Trophoblast cell (in vitro differentiated cells and primary cell): ENCODE data around the gene NT5DC3.

Experiments used
- DNase-seq, 2 donors: peaks; one replicate each; pipeline ENCODE4 v3.0.0-alpha.2; 2016
- H2AFZ ChIP-seq: 2 replicates; pipeline ENCODE4 v1.6.1; 2013; ENCODE audit warnings: low read length, moderate library complexity, mild to moderate bottlenecking; ENCODE audit not compliant: insufficient read depth, poor library complexity
- H2AK5ac ChIP-seq: 2 replicates; pipeline ENCODE4 v1.6.1; 2013; ENCODE audit warnings: mild to moderate bottlenecking, low read length
- H2BK120ac ChIP-seq: 2 replicates; pipeline ENCODE4 v1.6.1; 2013; ENCODE audit warnings: low read length, mild to moderate bottlenecking, moderate library complexity; ENCODE audit not compliant: insufficient read depth, poor library complexity
- H2BK12ac ChIP-seq: 2 replicates; pipeline ENCODE4 v1.6.1; 2013; ENCODE audit warnings: mild to moderate bottlenecking, low read length, moderate library complexity
- H2BK5ac ChIP-seq: 2 replicates; pipeline ENCODE4 v1.6.1; 2013; ENCODE audit warnings: low read length, low read depth, moderate library complexity, mild to moderate bottlenecking; ENCODE audit not compliant: poor library complexity
- H3K14ac ChIP-seq: 2 replicates; pipeline ENCODE4 v1.6.1; 2013; ENCODE audit warnings: mild to moderate bottlenecking, low read length
- H3K18ac ChIP-seq: 2 replicates; pipeline ENCODE4 v1.6.1; 2013; ENCODE audit warnings: mild to moderate bottlenecking, low read length
- H3K23ac ChIP-seq: 2 replicates; pipeline ENCODE4 v1.6.1; 2013; ENCODE audit warnings: low read length
- H3K27ac ChIP-seq: 2 replicates; pipeline ENCODE4 v1.5.1; 2013; ENCODE audit warnings: low read depth, mild to moderate bottlenecking, inconsistent platforms, low read length, moderate library complexity
- H3K27me3 ChIP-seq: 2 replicates; pipeline ENCODE4 v1.6.1; 2013; ENCODE audit warnings: inconsistent platforms, mild to moderate bottlenecking, low read length, moderate library complexity; ENCODE audit not compliant: insufficient read depth
- H3K36me3 ChIP-seq, 2 experiments: 1 replicate in 1 of 2; 2 replicates in 1 of 2; pipeline ENCODE4 v1.6.1; 2013; ENCODE audit warnings: low read length in 2 of 2, mild to moderate bottlenecking in 2 of 2, moderate library complexity in 1 of 2; ENCODE audit not compliant: insufficient read depth in 2 of 2, control insufficient read depth in 1 of 2
- H3K4ac ChIP-seq: 2 replicates; pipeline ENCODE4 v1.6.1; 2013; ENCODE audit warnings: low read depth, mild to moderate bottlenecking, low read length, moderate library complexity
- H3K4me1 ChIP-seq, 2 experiments: 1 replicate in 1 of 2; 2 replicates in 1 of 2; pipeline ENCODE4 v1.6.1; 2013; ENCODE audit warnings: low read length in 2 of 2, mild to moderate bottlenecking in 2 of 2, moderate library complexity in 1 of 2; ENCODE audit not compliant: insufficient read depth in 2 of 2, control insufficient read depth in 1 of 2
- H3K4me2 ChIP-seq: 2 replicates; pipeline ENCODE4 v1.6.1; 2013; ENCODE audit warnings: inconsistent platforms, mild to moderate bottlenecking, low read length, moderate library complexity
- H3K4me3 ChIP-seq: 2 replicates; pipeline ENCODE4 v1.5.1; 2013; ENCODE audit warnings: mild to moderate bottlenecking, low read depth, low read length, inconsistent platforms
- H3K79me1 ChIP-seq: one replicate; pipeline ENCODE4 v1.6.1; 2013; ENCODE audit warnings: low read length
- H3K79me2 ChIP-seq: 2 replicates; pipeline ENCODE4 v1.6.1; 2013; ENCODE audit warnings: low read length, mild to moderate bottlenecking; ENCODE audit not compliant: control insufficient read depth, insufficient read depth, poor library complexity
- H3K9ac ChIP-seq: 2 replicates; pipeline ENCODE4 v1.6.1; 2013; ENCODE audit warnings: mild to moderate bottlenecking, low read length
- H3K9me3 ChIP-seq: 2 replicates; pipeline ENCODE4 v1.6.1; 2013; ENCODE audit warnings: low read depth, mild to moderate bottlenecking, control low read depth, inconsistent platforms, low read length; ENCODE audit not compliant: insufficient read depth
- H4K12ac ChIP-seq: 2 replicates; pipeline ENCODE4 v1.6.1; 2013; ENCODE audit warnings: low read depth, mild to moderate bottlenecking, low read length, moderate library complexity
- H4K8ac ChIP-seq: 2 replicates; pipeline ENCODE4 v1.6.1; 2013; ENCODE audit warnings: low read depth, mild to moderate bottlenecking, low read length, moderate library complexity
- H4K91ac ChIP-seq: one replicate; pipeline ENCODE4 v1.6.1; 2013; ENCODE audit warnings: low read depth, mild to moderate bottlenecking, low read length, moderate library complexity
- WGBS: extraction: QIAGEN DNeasy Blood & Tissue Kit; methylation state at CpG from one replicate; pipeline ENCODE4 v1.1.7; 2013; ENCODE audit warnings: missing lambda C conversion rate; ENCODE audit not compliant: insufficient read length, insufficient coverage; ENCODE audit errors: extremely low coverage; 5-methylcytosine and 5-hydroxymethylcytosine counted together

Gene NT5DC3

GRCh38 chr12:103830730-103831320 lies 10.2 kb downstream of the NT5DC3 start:
- DNase-seq: no peak
- no peak overlapping the region for H2BK5ac ChIP-seq
- no peak overlapping the region for H2AFZ ChIP-seq
- no peak overlapping the region for H4K12ac ChIP-seq
- H3K4ac ChIP-seq: no peak overlapping the region
- no peaks in the 10 kb centered on the region for H3K27me3 ChIP-seq
- no peak overlapping the region for H3K23ac ChIP-seq
- no peak overlapping the region for H3K14ac ChIP-seq
- no peak overlapping the region for H3K9ac ChIP-seq
- H3K4me2 ChIP-seq: no peak overlapping the region
- H2BK12ac ChIP-seq: no peak overlapping the region
- H4K8ac ChIP-seq: no peak overlapping the region
- no peak overlapping the region for H3K4me3 ChIP-seq
- H3K27ac ChIP-seq: no peak overlapping the region
- no peaks in the 10 kb centered on the region for H3K79me2 ChIP-seq
- H3K4me1 ChIP-seq: no peaks in the 10 kb centered on the region
- H2BK120ac ChIP-seq: no peak overlapping the region
- no peak overlapping the region for H3K18ac ChIP-seq
- H3K79me1 ChIP-seq: no peaks in the 10 kb centered on the region
- no peaks in the 10 kb centered on the region for H3K9me3 ChIP-seq
- no CpG with 5 or more reads among the region's 2 CpGs for WGBS
- H4K91ac ChIP-seq: no peak overlapping the region
- H3K36me3 ChIP-seq: no peaks in the 10 kb centered on the region
- no peak overlapping the region for H2AK5ac ChIP-seq

GRCh38 chr12:103830025-103830725 lies 10.9 kb downstream of the NT5DC3 start:
- Histone ChIP-seq H3K27ac (no peak overlapping the region), H2AFZ (no peak overlapping the region), H3K18ac (no peak overlapping the region), H3K36me3 (no peaks in the 10 kb centered on the region), H3K9me3 (no peaks in the 10 kb centered on the region), H4K8ac (no peak overlapping the region), H2BK5ac (no peak overlapping the region), H3K14ac (no peak overlapping the region), H2BK12ac (no peak overlapping the region), H2AK5ac (no peak overlapping the region), H3K4me1 (no peaks in the 10 kb centered on the region), H4K12ac (no peak overlapping the region), H3K4me3 (no peak overlapping the region), H3K79me2 (no peaks in the 10 kb centered on the region), H3K4me2 (no peak overlapping the region), H2BK120ac (no peak overlapping the region), H4K91ac (no peak overlapping the region), H3K23ac (no peak overlapping the region), H3K9ac (no peak overlapping the region), H3K79me1 (no peaks in the 10 kb centered on the region), H3K27me3 (no peaks in the 10 kb centered on the region), H3K4ac (no peak overlapping the region)
- DNase-seq: no peak
- WGBS: no CpG with 5 or more reads among the region's 5 CpGs

DNA sequence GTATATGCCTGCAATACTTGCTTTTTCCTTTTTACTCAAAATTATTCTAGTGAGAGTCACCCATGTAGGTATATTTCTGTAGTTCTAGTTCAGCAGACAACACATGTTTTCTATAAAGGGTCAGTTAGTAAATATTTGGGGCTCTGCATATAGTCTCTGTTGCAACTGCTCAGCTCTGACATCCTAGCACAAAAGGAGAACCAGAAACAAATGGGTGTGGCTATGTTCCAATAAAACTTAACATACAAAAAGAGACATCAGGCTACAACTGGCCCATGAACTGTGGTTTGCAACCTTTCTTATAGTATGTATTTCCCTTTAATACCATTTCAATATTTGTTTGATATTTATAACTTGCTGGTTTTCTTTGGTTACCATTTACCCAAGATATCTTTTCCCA lies 11.9 kb downstream of the NT5DC3 start:
- no peak overlapping the region for H3K4me3 ChIP-seq
- H4K12ac ChIP-seq: no peak overlapping the region
- no peak overlapping the region for H3K27ac ChIP-seq
- H3K18ac ChIP-seq: no peak overlapping the region
- no peaks in the 10 kb centered on the region for H3K9me3 ChIP-seq
- H2BK120ac ChIP-seq: no peak overlapping the region
- no peak overlapping the region for H2BK12ac ChIP-seq
- H3K79me2 ChIP-seq: no peaks in the 10 kb centered on the region
- H2AK5ac ChIP-seq: no peak overlapping the region
- DNase-seq: no peak
- no peak overlapping the region for H2AFZ ChIP-seq
- H3K23ac ChIP-seq: no peak overlapping the region
- H4K91ac ChIP-seq: no peak overlapping the region
- no peaks in the 10 kb centered on the region for H3K27me3 ChIP-seq
- H3K14ac ChIP-seq: no peak overlapping the region
- no peaks in the 10 kb centered on the region for H3K36me3 ChIP-seq
- no peak overlapping the region for H3K4me2 ChIP-seq
- no peak overlapping the region for H3K4ac ChIP-seq
- no peak overlapping the region for H3K9ac ChIP-seq
- no peaks in the 10 kb centered on the region for H3K4me1 ChIP-seq
- no peak overlapping the region for H2BK5ac ChIP-seq
- H4K8ac ChIP-seq: no peak overlapping the region
- H3K79me1 ChIP-seq: no peaks in the 10 kb centered on the region

DNA sequence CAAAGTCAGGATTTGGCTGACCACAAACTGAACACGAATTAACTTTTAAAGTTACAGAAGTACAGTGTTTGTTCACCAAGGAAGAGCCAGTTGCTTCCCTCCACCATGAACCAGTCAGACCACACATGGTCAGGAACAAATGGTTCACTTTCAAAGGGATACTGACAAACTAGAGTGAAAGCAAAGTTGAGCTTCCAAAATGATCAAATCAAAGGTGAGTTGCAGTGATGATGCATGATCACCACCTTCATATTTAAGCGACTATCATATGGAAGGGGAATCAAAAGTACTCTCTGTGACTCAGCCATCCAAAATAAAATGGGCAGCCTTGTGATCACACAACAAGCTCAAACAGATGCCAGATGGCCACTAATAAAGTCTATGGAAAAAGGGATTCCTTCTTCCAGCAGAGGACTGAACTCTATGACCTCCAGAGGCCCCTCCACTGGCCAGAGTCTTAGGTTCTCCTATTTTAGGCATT lies 13.1 kb downstream of the NT5DC3 start:
- H3K36me3 ChIP-seq: no peaks in the 10 kb centered on the region
- no peak overlapping the region for H3K4me2 ChIP-seq
- H2AK5ac ChIP-seq: no peak overlapping the region

More for the DNA sequence above, 13.1 kb downstream of the NT5DC3 start:
- Histone ChIP-seq H3K18ac (no peak overlapping the region), H3K9ac (no peak overlapping the region), H3K79me2 (no peaks in the 10 kb centered on the region), H3K27ac (no peak overlapping the region), H4K91ac (no peak overlapping the region), H2BK120ac (no peak overlapping the region), H3K23ac (no peak overlapping the region), H3K79me1 (no peaks in the 10 kb centered on the region), H3K9me3 (no peaks in the 10 kb centered on the region), H4K12ac (no peak overlapping the region), H3K4me3 (no peak overlapping the region), H4K8ac (no peak overlapping the region), H3K4ac (no peak overlapping the region), H3K27me3 (no peaks in the 10 kb centered on the region), H3K4me1 (no peaks in the 10 kb centered on the region), H2AFZ (no peak overlapping the region), H2BK5ac (no peak overlapping the region), H3K14ac (no peak overlapping the region), H2BK12ac (no peak overlapping the region)
- no CpG with 5 or more reads among the region's 2 CpGs for WGBS
- no peak for DNase-seq
